Ureter (tissue), 1 donor: ENCODE results near the gene SPATA2L. TPM values are rescaled to one million over a fixed set of nuclear protein-coding genes. Genes with fewer than 3 reads are reported as not detected.

Source experiments
- DNase-seq: peaks from one replicate; pipeline ENCODE4 v3.0.0-alpha.2; 2020; ENCODE audit warnings: low spot score
- total RNA-seq: library from RNA; stranded (reverse); gene quantifications from one replicate; pipeline ENCODE4 v1.2.4, GENCODE V29; 2023
- donor health status: DM: yes; HTN: yes; CAD: no.

The SPATA2L gene
- total RNA-seq, 1 donor from 2014 or later, result 7.7 TPM

- no peak for DNase-seq
Observed at GRCh38 chr16:89727406-89728120, 26.1 kb upstream of the SPATA2L start.

GRCh38 chr16:89723279-89724250 is 22.1 kb upstream of the SPATA2L start:
- DNase-seq, result no peak

- DNase-seq, result peak; percentile 85
Observed at GRCh38 chr16:89722392-89723278, 21.1 kb upstream of the SPATA2L start.

DNA sequence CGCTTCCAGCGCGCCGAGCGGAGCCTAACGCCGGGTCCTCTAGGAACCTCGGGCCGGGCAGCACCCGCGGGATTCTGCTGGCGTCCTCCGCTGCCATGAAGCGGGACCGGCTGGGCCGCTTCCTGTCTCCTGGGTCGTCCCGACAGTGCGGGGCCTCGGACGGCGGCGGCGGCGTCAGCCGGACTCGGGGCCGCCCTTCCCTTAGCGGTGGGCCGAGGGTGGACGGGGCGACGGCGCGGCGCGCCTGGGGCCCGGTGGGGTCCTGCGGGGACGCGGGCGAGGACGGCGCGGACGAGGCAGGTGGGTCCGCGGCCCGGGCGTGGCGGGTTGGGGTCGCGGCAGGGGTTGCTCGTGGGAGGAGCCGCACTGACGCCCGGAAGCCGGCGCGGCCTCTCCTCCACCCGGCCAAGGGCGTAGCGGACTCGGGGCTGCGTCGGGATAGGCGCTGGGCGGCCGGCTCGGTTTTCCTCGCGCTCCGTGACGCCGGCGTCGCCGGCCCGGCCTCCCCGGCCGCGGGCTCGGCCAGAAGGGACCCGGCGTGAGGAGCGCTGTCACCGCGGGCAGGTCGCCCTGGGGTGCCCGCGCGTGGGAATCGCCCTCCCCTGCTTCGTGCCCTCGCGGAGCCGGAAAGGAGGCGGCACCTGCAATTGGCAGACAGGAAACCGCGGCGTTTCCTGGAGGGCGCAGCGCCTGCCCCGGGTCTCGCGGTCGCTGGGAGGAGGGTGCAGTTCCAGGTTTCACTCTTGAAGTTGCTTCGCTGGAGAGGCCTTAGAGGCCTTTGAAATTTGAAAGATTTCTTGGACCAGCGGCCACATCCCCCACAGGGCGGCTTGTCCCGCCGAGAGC is 20.3 kb upstream of the SPATA2L start:
- peak; percentile 76 for DNase-seq

- peak; percentile 79 for DNase-seq
Observed at GRCh38 chr16:89720813-89721545, 19.5 kb upstream of the SPATA2L start, which contains the start of the genes VPS9D1 and ZNF276. Gene VPS9D1, minus strand, starts transcription at chr16:89720898. Its CDS starts 37 bp downstream, at chr16:89720861. Gene ZNF276, plus strand, starts transcription at chr16:89721537. Its CDS starts 104 bp downstream, at chr16:89721641.

GRCh38 chr16:89720551-89720812 is 19.0 kb upstream of the SPATA2L start:
- DNase-seq, result no peak

- no peak for DNase-seq
Observed at GRCh38 chr16:89717688-89718505, 16.4 kb upstream of the SPATA2L start.

DNA sequence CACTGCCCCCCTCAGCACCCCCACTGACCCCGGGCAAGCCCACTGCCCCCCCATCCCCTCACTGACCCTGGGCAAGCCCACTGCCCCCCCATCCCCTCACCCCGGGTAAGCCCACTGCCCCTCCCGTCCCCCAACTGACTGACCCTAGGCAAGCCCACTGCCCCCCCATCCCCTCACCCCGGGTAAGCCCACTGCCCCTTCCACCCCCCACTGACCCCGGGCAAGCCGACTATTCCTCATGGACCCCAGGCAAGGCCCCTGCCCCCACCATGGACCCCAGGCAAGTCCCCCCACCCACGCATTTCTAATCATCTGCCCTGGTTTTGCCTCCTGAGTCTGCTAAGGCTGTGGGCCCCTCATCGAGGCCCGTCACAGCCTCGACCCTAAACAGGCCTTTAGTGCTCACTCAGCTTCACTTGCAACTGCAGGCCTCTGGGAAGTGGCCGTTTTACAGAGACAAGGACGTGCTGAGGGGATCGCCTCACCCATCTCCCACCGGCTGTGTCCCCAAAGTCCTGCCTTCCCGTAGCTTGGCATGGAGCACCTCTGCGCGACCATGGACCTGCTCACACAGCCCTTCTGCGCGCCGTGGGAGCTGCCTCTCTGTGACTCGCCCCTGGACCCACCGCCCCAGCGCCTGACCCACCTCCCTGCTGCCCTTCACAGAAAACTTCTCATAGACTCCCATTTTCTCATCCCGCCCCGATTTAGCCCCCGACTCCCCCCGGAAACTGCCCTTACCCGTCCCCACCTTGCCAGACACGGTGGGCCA is 15.6 kb upstream of the SPATA2L start:
- DNase-seq, result no peak

DNA sequence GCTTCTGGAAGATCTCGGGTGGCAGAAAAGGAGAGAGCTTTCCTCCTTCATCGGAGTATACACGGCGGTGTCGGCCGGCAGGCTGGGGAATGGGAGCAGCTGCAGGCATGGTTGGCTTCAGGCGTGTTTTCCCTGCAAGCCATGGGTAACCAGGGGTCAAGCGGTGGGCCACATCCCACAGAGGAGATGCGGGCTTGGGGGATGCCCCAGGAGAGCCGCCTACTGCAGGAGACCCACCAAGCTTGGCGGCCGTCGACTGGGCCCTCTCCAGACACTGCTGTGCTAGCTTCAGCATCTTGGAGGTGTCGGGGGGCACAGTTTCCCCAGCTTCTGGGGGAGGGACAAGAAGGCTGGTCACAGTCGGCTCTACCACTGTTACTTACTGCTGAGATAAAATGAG is 15.0 kb upstream of the SPATA2L start:
- DNase-seq, result no peak

GRCh38 chr16:89712274-89712781 is 10.8 kb upstream of the SPATA2L start:
- no peak for DNase-seq

DNA sequence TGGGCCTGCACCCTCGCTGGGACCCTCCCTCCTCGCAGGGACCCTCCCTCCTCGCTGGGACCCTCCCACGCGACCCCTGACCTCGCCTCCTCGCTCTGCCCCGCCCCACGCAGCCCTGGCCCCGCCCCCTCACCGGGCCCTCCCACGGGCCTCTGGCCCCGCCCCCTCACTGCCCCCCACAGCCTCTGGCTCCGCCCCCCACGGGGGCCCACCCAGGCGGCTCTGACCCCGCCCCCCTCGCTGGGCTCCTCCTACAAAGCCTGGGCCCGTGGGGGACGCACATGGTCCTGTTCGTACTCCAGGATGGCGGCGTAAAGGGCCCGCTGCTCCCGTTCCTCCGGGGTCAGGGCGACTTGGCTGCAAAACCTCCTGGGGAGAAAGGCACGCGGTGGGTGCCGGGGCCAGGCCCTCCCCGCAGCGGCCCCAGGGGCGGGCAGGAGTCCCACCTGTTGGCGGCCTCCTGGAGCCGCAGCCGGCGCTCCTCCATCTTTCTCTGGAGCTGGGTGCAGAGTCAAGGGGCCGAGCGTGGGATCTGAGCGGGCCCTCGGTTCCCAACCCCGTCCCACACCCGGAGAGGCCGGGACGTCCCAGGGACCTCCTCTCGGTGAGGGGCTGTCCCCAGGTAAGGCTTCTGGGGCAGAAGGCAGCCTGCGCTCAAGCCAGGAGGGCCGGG is 10.2 kb upstream of the SPATA2L start:
- no peak for DNase-seq

GRCh38 chr16:89710709-89711564 is 9.4 kb upstream of the SPATA2L start:
- DNase-seq, result no peak

GRCh38 chr16:89709716-89710432 is 8.4 kb upstream of the SPATA2L start:
- DNase-seq, result no peak

- DNase-seq, result no peak
Observed at GRCh38 chr16:89709166-89709565, 7.7 kb upstream of the SPATA2L start.

DNA sequence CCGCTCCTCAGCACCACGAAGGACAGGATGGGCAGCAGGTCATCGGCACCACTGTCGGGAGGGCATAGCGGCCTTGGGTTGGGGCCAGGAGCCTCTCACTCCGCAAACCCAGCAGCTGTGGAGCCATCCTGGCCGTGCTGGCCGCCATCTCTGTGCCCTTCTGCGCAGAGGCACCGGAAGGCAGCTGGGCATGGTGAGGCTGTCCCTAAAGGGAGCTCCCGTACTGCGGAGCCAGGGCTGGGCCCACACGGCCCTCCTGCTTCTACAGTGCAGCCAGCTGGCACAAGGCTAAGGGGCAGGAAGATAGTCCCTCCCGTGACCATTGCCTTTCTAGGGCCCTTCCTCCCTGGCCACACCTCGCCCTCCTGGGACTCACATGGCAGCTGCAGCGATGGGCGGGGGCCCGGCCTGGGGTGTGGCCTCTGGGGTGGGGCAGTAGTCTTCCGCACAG is 7.0 kb upstream of the SPATA2L start:
- DNase-seq, result no peak

DNA sequence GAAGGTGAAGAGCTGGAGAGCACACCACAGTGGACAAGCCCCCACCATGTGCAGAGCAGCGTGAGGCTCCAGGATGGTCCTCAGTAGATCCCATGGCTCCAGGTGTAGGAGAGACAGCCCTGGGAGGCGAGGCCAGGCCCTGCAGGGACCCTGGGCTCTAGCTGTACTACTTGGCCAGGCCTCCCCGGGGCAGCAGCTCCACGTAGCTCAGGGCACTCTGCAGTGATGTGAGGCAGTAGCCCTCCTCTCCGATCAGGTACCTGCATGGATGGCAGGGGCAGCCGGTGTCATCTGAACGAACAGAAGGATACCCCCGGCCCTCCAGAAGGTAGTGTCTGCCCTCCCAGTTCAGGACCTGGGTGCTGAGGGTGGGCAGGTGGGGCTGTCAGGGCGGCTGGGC is 6.2 kb upstream of the SPATA2L start:
- no peak for DNase-seq
